A673 (cell line): Measurements from ENCODE around the gene PTPN23. TPM values are rescaled to one million over a fixed set of nuclear protein-coding genes. Genes with fewer than 3 reads are reported as not detected.
A peak's percentile ranks its signal among the peaks of the same experiment; 100 is the strongest.

ENCODE experiments used
- BruUV-seq: library from RNA; stranded (reverse); fragments of 400-500 nt; replicated peaks from 2 replicates; lab custom pipeline; 2021; lab: Mats Ljungman, UMichigan
- CTCF ChIA-PET: fragments of 300-600 bp; sonication (Branson Sonifier 250); formaldehyde crosslinking; loops from one replicate; lab custom pipeline; 2022; ENCODE audit warnings: antibody characterized with exemption; lab: Charles Lee
- POLR2A ChIA-PET: fragments of 300-600 bp; sonication (Branson Sonifier 250); formaldehyde crosslinking; loops from one replicate; lab custom pipeline; 2022; ENCODE audit warnings: antibody characterized with exemption; ENCODE audit not compliant: low non-redundant PET; lab: Charles Lee
- DNase-seq: peaks from one replicate; pipeline ENCODE4 v3.0.0-alpha.2; 2015; ENCODE audit warnings: low spot score
- H3K27ac ChIP-seq: fragments of 200-600 bp; sonication (generic); 2 replicates; pipeline ENCODE4 v1.5.1; 2016; ENCODE audit warnings: mixed run types, low read depth, mild to moderate bottlenecking, mixed read lengths, antibody characterized with exemption, low read length; ENCODE audit not compliant: poor library complexity, severe bottlenecking
- H3K27me3 ChIP-seq: fragments of 200-600 bp; sonication (generic); replicated peaks from 2 replicates; pipeline ENCODE4 v1.6.1; 2017; ENCODE audit warnings: mixed run types, low read depth, mild to moderate bottlenecking, mixed read lengths, antibody characterized with exemption, low read length; ENCODE audit not compliant: insufficient read depth, poor library complexity
- H3K36me3 ChIP-seq: fragments of 200-600 bp; sonication (generic); 2 replicates; pipeline ENCODE4 v1.6.1; 2016; ENCODE audit warnings: mixed run types, mild to moderate bottlenecking, mixed read lengths, antibody characterized with exemption, low read length; ENCODE audit not compliant: insufficient read depth, poor library complexity, severe bottlenecking
- H3K4me1 ChIP-seq: fragments of 200-600 bp; sonication (generic); 2 replicates; pipeline ENCODE4 v1.6.1; 2017; ENCODE audit warnings: mixed run types, mild to moderate bottlenecking, mixed read lengths, antibody characterized with exemption, low read length; ENCODE audit not compliant: insufficient read depth, poor library complexity, severe bottlenecking
- H3K4me3 ChIP-seq: fragments of 200-600 bp; sonication (generic); 2 replicates; pipeline ENCODE4 v1.5.1; 2016; ENCODE audit warnings: low read depth, mixed run types, mild to moderate bottlenecking, mixed read lengths, low read length; ENCODE audit not compliant: poor library complexity, severe bottlenecking
- H3K9me3 ChIP-seq: fragments of 200-600 bp; sonication (generic); 2 replicates; pipeline ENCODE4 v1.6.1; 2016; ENCODE audit warnings: mixed run types, low read depth, mild to moderate bottlenecking, mixed read lengths, antibody characterized with exemption, low read length; ENCODE audit not compliant: poor library complexity, severe bottlenecking
- EZH2 ChIP-seq: fragments of 200-600 bp; sonication (generic); IDR thresholded peaks from 2 replicates; pipeline ENCODE4 v1.6.1; 2017; ENCODE audit warnings: borderline replicate concordance, low read depth, mild to moderate bottlenecking, mixed read lengths, antibody characterized with exemption, low read length; ENCODE audit not compliant: poor library complexity, severe bottlenecking
- intact Hi-C: fragments of 100-400 bp; cut with micrococcal nuclease; formaldehyde crosslinking; loops from one replicate; pipeline ENCODE4 v1.10.0; 2022; ENCODE audit not compliant: unreplicated experiment
- total RNA-seq: library from RNA; stranded (reverse); gene quantifications from 2 replicates; pipeline ENCODE4 v1.2.3, GENCODE V29; 2021
- TF ChIP-seq, protein P1 (sequence below): fragments of 300-800, 200-600 bp; sonication (generic); conservative IDR thresholded peaks from 2 replicates; pipeline ENCODE4 v1.5.1; 2017; ENCODE audit warnings: low read depth, mild to moderate bottlenecking, antibody characterized with exemption, low read length, moderate library complexity, mixed read lengths

PTPN23 gene
- total RNA-seq, 1 experiment from 2014 or later: 24.0 TPM

DNA sequence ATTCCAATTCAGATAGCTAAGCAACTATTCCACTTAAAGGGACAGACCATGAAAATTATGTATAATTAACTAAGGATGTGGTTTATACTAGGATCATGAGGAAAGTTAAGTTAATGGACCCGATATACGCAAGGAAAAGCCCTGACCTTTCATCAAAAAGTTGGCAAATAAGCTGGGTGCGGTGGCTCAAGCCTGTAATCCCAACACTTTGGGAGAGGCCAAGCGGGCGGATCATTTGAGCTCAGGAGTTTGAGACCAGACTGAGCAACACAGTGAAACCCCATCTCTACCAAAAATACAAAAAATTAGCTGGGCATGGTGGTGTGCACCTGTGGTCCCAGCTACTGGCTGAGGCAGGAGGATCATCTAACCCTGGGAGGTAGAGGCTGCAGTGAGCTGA is 55.4 kb downstream of the PTPN23 start:
- H3K9me3 ChIP-seq: no peaks in the 10 kb centered on the region
- intact Hi-C loops: no loop called here
- no peak overlapping the region for H3K4me3 ChIP-seq
- no peak overlapping the region for H3K27ac ChIP-seq
- no TSS peak for BruUV-seq
- ChIA-PET CTCF (no interaction called here), POLR2A (no interaction called here)
- H3K36me3 ChIP-seq: no peaks in the 10 kb centered on the region
- H3K4me1 ChIP-seq: no peaks in the 10 kb centered on the region
- DNase-seq: no peak
- TF ChIP-seq, protein P1, sequence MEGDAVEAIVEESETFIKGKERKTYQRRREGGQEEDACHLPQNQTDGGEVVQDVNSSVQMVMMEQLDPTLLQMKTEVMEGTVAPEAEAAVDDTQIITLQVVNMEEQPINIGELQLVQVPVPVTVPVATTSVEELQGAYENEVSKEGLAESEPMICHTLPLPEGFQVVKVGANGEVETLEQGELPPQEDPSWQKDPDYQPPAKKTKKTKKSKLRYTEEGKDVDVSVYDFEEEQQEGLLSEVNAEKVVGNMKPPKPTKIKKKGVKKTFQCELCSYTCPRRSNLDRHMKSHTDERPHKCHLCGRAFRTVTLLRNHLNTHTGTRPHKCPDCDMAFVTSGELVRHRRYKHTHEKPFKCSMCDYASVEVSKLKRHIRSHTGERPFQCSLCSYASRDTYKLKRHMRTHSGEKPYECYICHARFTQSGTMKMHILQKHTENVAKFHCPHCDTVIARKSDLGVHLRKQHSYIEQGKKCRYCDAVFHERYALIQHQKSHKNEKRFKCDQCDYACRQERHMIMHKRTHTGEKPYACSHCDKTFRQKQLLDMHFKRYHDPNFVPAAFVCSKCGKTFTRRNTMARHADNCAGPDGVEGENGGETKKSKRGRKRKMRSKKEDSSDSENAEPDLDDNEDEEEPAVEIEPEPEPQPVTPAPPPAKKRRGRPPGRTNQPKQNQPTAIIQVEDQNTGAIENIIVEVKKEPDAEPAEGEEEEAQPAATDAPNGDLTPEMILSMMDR: no peak
- TF ChIP-seq EZH2: no peak
- no peaks in the 10 kb centered on the region for H3K27me3 ChIP-seq

DNA sequence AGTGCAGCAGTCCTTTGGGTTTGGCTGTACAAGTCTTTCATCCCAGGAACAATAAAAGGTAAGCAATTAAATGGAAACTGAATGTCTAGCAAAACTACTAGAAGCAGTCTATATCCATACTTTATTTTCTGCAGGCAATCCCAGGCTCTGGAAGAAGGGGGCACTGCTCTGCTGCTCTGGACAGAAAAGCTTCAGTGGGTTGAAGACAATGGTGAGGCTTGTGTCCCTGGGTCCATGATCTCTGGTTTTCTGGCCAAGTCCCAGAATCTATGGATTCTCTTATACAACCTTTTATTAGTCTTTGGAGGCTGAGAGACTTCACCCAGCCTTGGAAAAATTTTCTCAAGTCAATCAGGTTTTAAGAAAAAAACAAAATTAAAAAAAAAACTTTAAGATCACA is 59.3 kb downstream of the PTPN23 start:
- Histone ChIP-seq H3K27ac (no peak overlapping the region), H3K4me1 (no peaks in the 10 kb centered on the region), H3K27me3 (no peaks in the 10 kb centered on the region), H3K36me3 (peaks cover 2% of the 10 kb centered on the region), H3K9me3 (no peaks in the 10 kb centered on the region), H3K4me3 (no peak overlapping the region)
- TF ChIP-seq, protein P1: 0 out of 2 replicates have a peak, but pooled peaks have one; percentile 23
- TF ChIP-seq EZH2: no peak
- ChIA-PET POLR2A (no interaction called here), CTCF (no interaction called here)
- intact Hi-C loops: no loop called here
- no peak for DNase-seq
- no TSS peak for BruUV-seq

DNA sequence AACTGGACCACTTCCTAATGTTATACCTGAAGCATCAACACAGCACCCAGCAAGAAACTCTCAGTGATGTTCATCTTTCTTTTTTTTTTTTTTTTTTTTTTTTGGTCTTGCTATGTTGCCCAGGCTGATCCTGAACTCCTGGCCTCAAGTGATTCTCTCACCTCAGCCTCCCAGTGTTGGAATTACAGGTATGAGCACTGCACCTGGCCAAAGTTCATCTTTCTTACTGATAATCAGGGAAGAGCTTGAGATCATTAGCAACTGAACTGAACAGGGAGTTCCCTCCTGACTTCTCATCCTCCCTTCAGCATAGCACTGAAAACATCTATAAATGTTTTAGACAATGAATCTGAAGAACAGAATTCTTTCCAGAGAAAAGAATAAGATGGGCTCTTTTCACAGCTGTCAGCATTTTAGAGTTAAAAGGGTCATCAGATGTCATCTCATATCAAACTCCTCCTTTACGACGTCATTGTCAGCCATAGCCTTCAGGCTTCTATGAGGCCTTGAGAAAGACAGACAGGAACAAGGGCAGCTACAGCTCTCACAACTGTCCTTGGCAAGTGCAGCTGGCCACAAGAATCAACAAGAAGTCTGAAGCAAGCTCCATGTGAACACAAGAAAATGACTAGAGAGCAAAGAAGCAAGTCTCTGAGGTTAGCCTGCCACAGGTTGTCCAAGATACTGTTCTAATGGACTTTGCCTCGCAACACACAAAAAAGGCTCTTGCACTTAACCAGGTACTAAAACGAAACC is 61.2 kb downstream of the PTPN23 start:
- DNase-seq: no peak
- no peaks in the 10 kb centered on the region for H3K27me3 ChIP-seq
- H3K4me1 ChIP-seq: no peaks in the 10 kb centered on the region
- intact Hi-C loops: no loop called here
- no peaks in the 10 kb centered on the region for H3K9me3 ChIP-seq
- peaks cover 2% of the 10 kb centered on the region for H3K36me3 ChIP-seq
- ChIA-PET POLR2A (no interaction called here), CTCF (no interaction called here)
- no peak overlapping the region for H3K27ac ChIP-seq
- no peak overlapping the region for H3K4me3 ChIP-seq
- BruUV-seq: no TSS peak
- TF ChIP-seq EZH2: no peak
- TF ChIP-seq, protein P1: no peak
